GM20431 (cell line): ENCODE data around the gene NELFA.

Experiments used
- in situ Hi-C: fragments of 300-500 bp; cut with MseI, MboI; formaldehyde crosslinking; loops from one replicate; pipeline ENCODE4 v1.15.0; 2020; ENCODE audit warnings: low sequenced_read_pairs; ENCODE audit not compliant: unreplicated experiment

The NELFA gene

GRCh38 chr4:1984406-1985191 lies 24.2 kb downstream of the NELFA start:
- in situ Hi-C loops: no loop called here

GRCh38 chr4:1983846-1984405 lies 24.8 kb downstream of the NELFA start:
- in situ Hi-C loops: no loop called here

GRCh38 chr4:1983053-1983845 lies 25.5 kb downstream of the NELFA start:
- in situ Hi-C loops: no loop called here

- in situ Hi-C loops: no loop called here
Observed at GRCh38 chr4:1982124-1983052, 26.4 kb downstream of the NELFA start.

GRCh38 chr4:1981251-1982058 lies 27.3 kb downstream of the NELFA start:
- in situ Hi-C loops: no loop called here

- in situ Hi-C loops: no loop called here
Observed at GRCh38 chr4:1980561-1981041, 28.2 kb downstream of the NELFA start.

- in situ Hi-C loops: no loop called here
Observed at GRCh38 chr4:1979477-1980196, 29.1 kb downstream of the NELFA start.

GRCh38 chr4:1978741-1979476 lies 29.9 kb downstream of the NELFA start:
- in situ Hi-C loops: no loop called here

GRCh38 chr4:1978226-1978625 lies 30.5 kb downstream of the NELFA start:
- in situ Hi-C loops: no loop called here

GRCh38 chr4:1976416-1977352 lies 32.1 kb downstream of the NELFA start:
- in situ Hi-C loops: no loop called here

GRCh38 chr4:1975880-1976279 lies 32.9 kb downstream of the NELFA start:
- in situ Hi-C loops: no loop called here

- in situ Hi-C loops: no loop called here
Observed at GRCh38 chr4:1975391-1975801, 33.4 kb downstream of the NELFA start.

- in situ Hi-C loops: no loop called here
Observed at GRCh38 chr4:1974840-1975239, 33.9 kb downstream of the NELFA start.

- in situ Hi-C loops: no loop called here
Observed at GRCh38 chr4:1973661-1974060, 35.1 kb downstream of the NELFA start.

- in situ Hi-C loops: no loop called here
Observed at GRCh38 chr4:1973218-1973617, 35.6 kb downstream of the NELFA start.

GRCh38 chr4:1972414-1972813 lies 36.4 kb downstream of the NELFA start:
- in situ Hi-C loops: no loop called here
